Measurements from ENCODE around the gene FNDC10. TPM values are rescaled to one million over a fixed set of nuclear protein-coding genes. Genes with fewer than 3 reads are reported as not detected.
A peak's percentile ranks its signal among the peaks of the same experiment; 100 is the strongest.

FNDC10 gene
- total and polyA plus RNA-seq, 9 of the 15 experiments (the other 6 are each of a cell fraction or from before 2014, with no cell fraction given), result 0.08 to 6.3 (median 1.6) TPM

DNA sequence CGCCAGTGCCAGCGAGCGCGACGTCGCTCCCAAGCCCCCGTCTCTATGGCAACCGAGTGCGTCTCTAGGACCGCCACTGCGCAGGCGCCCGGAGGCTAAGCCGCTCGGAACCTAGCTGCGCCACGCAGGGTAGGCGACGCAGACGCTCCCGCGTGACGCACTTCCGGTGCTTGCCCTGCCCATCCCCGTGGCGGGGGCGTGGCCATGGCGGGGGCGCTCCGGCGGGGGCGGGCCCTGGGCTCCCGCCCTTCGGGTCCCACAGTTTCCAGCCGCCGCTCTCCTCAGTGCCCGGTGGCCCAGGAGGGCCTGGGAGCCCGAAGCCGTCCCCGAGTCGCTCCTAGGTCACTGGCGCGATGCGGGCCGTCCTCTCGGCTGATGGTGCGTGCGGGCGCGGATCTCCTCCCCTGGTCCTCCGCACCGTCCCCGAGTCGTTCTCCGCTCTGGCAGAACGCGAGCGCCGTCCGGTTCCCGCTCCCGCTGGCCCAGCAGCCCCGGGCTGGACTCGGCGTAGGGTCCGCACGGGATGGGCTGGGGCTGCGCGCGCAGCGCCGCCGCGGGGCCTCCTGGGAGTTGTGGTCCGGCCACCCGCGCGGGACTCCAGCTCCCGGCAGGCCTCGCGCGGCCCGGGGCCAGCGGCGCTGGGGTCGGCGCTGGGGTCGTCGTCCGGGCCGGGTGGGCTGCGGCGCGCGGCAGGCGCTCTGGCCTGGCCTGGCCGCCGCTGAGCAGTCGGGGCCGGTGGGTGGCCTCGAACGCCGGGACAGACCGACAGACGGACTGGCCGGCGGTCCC, 15.5 kb upstream of the FNDC10 start, which contains the start of gene MIB2 (continued):
- TF ChIP-seq ZBTB1 (CRISPR knock-in tag; IDR thresholded peaks at IDR 0.05; ENCODE audit: borderline replicate concordance, low read depth) (peak; percentile 72; the same call in 1 of the 2 replicates), ZC3H11A (IDR thresholded peaks at IDR 0.05; ENCODE audit: low read depth, low read length) (no peak), ZNF134 (CRISPR knock-in tag; conservative IDR thresholded peaks at IDR 0.05) (no peak), WHSC1 (IDR thresholded peaks at IDR 0.05; ENCODE audit: low read length) (no peak), ZNF212 (CRISPR knock-in tag; IDR thresholded peaks at IDR 0.05) (no peak), POLR2H (tag; IDR thresholded peaks at IDR 0.05; ENCODE audit: low read depth) (no peak), FOXP1 (CRISPR knock-in tag; IDR thresholded peaks at IDR 0.05) (peak; percentile 86), SREBF2 (CRISPR knock-in tag; IDR thresholded peaks at IDR 0.05) (no peak), ETV1 (tag; conservative IDR thresholded peaks at IDR 0.05; ENCODE audit: low read depth) (peak; percentile 62), E2F3 (CRISPR knock-in tag; IDR thresholded peaks at IDR 0.05) (peak; percentile 81), BRCA1 (IDR thresholded peaks at IDR 0.05) (no peak), BRCA1 (CRISPR knock-in tag; IDR thresholded peaks at IDR 0.05) (0 out of 2 replicates have a peak, but pooled peaks have one; percentile 61), ARID2 (IDR thresholded peaks at IDR 0.05) (no peak), TEAD1 (CRISPR knock-in tag; IDR thresholded peaks at IDR 0.05) (peak in 1 of 2 experiments; percentile 90; a peak in 3 of 4 replicates), SAFB (IDR thresholded peaks at IDR 0.05; ENCODE audit: borderline replicate concordance, low read depth, low read length) (no peak), ATF7 (IDR thresholded peaks at IDR 0.05) (peak; percentile 85), BCOR (IDR thresholded peaks at IDR 0.05) (no peak; the same call in 1 of the 2 replicates)
- TF ChIP-seq, protein P1, sequence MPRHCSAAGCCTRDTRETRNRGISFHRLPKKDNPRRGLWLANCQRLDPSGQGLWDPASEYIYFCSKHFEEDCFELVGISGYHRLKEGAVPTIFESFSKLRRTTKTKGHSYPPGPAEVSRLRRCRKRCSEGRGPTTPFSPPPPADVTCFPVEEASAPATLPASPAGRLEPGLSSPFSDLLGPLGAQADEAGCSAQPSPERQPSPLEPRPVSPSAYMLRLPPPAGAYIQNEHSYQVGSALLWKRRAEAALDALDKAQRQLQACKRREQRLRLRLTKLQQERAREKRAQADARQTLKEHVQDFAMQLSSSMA (CRISPR knock-in tag; IDR thresholded peaks at IDR 0.05), result no peak
- TF ChIP-seq, protein P2, sequence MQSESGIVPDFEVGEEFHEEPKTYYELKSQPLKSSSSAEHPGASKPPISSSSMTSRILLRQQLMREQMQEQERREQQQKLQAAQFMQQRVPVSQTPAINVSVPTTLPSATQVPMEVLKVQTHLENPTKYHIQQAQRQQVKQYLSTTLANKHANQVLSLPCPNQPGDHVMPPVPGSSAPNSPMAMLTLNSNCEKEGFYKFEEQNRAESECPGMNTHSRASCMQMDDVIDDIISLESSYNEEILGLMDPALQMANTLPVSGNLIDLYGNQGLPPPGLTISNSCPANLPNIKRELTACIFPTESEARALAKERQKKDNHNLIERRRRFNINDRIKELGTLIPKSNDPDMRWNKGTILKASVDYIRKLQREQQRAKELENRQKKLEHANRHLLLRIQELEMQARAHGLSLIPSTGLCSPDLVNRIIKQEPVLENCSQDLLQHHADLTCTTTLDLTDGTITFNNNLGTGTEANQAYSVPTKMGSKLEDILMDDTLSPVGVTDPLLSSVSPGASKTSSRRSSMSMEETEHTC (IDR thresholded peaks at IDR 0.05), result no peak
- TF ChIP-seq, protein P3, sequence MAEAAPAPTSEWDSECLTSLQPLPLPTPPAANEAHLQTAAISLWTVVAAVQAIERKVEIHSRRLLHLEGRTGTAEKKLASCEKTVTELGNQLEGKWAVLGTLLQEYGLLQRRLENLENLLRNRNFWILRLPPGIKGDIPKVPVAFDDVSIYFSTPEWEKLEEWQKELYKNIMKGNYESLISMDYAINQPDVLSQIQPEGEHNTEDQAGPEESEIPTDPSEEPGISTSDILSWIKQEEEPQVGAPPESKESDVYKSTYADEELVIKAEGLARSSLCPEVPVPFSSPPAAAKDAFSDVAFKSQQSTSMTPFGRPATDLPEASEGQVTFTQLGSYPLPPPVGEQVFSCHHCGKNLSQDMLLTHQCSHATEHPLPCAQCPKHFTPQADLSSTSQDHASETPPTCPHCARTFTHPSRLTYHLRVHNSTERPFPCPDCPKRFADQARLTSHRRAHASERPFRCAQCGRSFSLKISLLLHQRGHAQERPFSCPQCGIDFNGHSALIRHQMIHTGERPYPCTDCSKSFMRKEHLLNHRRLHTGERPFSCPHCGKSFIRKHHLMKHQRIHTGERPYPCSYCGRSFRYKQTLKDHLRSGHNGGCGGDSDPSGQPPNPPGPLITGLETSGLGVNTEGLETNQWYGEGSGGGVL (CRISPR knock-in tag; IDR thresholded peaks at IDR 0.05), result no peak
- TF ChIP-seq, protein P4, sequence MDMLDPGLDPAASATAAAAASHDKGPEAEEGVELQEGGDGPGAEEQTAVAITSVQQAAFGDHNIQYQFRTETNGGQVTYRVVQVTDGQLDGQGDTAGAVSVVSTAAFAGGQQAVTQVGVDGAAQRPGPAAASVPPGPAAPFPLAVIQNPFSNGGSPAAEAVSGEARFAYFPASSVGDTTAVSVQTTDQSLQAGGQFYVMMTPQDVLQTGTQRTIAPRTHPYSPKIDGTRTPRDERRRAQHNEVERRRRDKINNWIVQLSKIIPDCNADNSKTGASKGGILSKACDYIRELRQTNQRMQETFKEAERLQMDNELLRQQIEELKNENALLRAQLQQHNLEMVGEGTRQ (CRISPR knock-in tag; IDR thresholded peaks at IDR 0.05), result no peak
- TF ChIP-seq, protein P5, sequence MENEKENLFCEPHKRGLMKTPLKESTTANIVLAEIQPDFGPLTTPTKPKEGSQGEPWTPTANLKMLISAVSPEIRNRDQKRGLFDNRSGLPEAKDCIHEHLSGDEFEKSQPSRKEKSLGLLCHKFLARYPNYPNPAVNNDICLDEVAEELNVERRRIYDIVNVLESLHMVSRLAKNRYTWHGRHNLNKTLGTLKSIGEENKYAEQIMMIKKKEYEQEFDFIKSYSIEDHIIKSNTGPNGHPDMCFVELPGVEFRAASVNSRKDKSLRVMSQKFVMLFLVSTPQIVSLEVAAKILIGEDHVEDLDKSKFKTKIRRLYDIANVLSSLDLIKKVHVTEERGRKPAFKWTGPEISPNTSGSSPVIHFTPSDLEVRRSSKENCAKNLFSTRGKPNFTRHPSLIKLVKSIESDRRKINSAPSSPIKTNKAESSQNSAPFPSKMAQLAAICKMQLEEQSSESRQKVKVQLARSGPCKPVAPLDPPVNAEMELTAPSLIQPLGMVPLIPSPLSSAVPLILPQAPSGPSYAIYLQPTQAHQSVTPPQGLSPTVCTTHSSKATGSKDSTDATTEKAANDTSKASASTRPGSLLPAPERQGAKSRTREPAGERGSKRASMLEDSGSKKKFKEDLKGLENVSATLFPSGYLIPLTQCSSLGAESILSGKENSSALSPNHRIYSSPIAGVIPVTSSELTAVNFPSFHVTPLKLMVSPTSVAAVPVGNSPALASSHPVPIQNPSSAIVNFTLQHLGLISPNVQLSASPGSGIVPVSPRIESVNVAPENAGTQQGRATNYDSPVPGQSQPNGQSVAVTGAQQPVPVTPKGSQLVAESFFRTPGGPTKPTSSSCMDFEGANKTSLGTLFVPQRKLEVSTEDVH (IDR thresholded peaks at IDR 0.05; ENCODE audit: low read depth, partially characterized antibody), result peak; percentile 86

Data from K562 (cell line).